Heart left ventricle (tissue), 11 donors: Measurements from ENCODE around the gene LTN1. TPM values are rescaled to one million over a fixed set of nuclear protein-coding genes. Genes with fewer than 3 reads are reported as not detected.

Experiments
- polyA plus RNA-seq, 2 donors: library from polyadenylated mRNA; stranded (reverse); fragments of 200-250 nt; gene quantifications; one replicate each; pipeline ENCODE4 v1.2.3, GENCODE V29; 2013
- total RNA-seq, 9 donors: library from RNA; depleted of rRNA in 2 of 9; stranded (reverse); fragments of >200 nt in 2 of 9; fragmentation: NEBNext Ultra II Directional in 3 of 9; extraction: Animal tissue kit (Norgen Biotek cat#: 25700) in 3 of 9; gene quantifications; one replicate each; pipeline versions ENCODE4 v1.1.0 to v1.2.4, GENCODE V29; 2016 to 2023
- donor health status: ischemic (EF 13 %, LVEDD 7.1; RV severe dilation, severe dysfunction).
- donor health status: healthy with polysubstance abuse.
- donor health status: DM: no; HTN: yes; CAD: no.
- donor health status: DM: no; HTN: no; CAD: no.
- donor health status: ischemic (EF 25% LVEDD 5.7; RV mildly dilated, moderate dysfunction).
- donor health status: healthy.
- donor health status: DM: yes; HTN: yes; CAD: no.
- donor health status: PGD.
- donor health status: nonischemic (EF 23%, LVEDD 6.1; RV moderate dilation, normal function).

The LTN1 gene
- total and polyA plus RNA-seq, 11 donors: 3.4 to 20.3 (median 15.5) TPM

Other genes with a start within 250 kb of the LTN1 start
- gene RWDD2B, start 26.5 kb upstream of the LTN1 start, total RNA-seq: 10 to 100 TPM; 10.6 to 22.4 (median 16.6) TPM
- 10 to 100 TPM; 10.0 to 16.6 TPM for gene RWDD2B, start 26.5 kb upstream of the LTN1 start, polyA plus RNA-seq
- gene USP16, start 31.8 kb upstream of the LTN1 start, total RNA-seq: 10 to 100 TPM; 19.1 to 38.1 (median 32.4) TPM
- 10 to 100 TPM; 16.4 to 42.6 TPM for gene USP16, start 31.8 kb upstream of the LTN1 start, polyA plus RNA-seq
- gene CCT8, start 80.8 kb upstream of the LTN1 start, total RNA-seq: 100 to 1,000 TPM in 6 of 9 donors, 10 to 100 TPM in 3; 88.8 to 147 (median 110) TPM
- gene CCT8, start 80.8 kb upstream of the LTN1 start, polyA plus RNA-seq: 100 to 1,000 TPM in 1 of 2 donors, 10 to 100 TPM in 1; 98.0 to 198 TPM
- gene MAP3K7CL, start 137.8 kb upstream of the LTN1 start, total RNA-seq: 10 to 100 TPM in 3 of 9 donors, 1 to 10 TPM in 5, under 1 TPM in 1; 0.64 to 25.2 (median 7.4) TPM
- 1 to 10 TPM; 2.7 to 4.5 TPM for gene MAP3K7CL, start 137.8 kb upstream of the LTN1 start, polyA plus RNA-seq